IPS-18a (cell line): ENCODE results near the gene EWSR1.

Experiments
- H3K27ac ChIP-seq: one replicate; pipeline ENCODE4 v1.5.1; 2013; ENCODE audit warnings: low read length
- H3K27me3 ChIP-seq: one replicate; pipeline ENCODE4 v1.6.1; 2013; ENCODE audit warnings: mild to moderate bottlenecking, low read length; ENCODE audit not compliant: control insufficient read depth, insufficient read depth
- H3K36me3 ChIP-seq: one replicate; pipeline ENCODE4 v1.6.1; 2013; ENCODE audit warnings: low read depth, low read length; ENCODE audit not compliant: control insufficient read depth
- H3K4me1 ChIP-seq: one replicate; pipeline ENCODE4 v1.6.1; 2013; ENCODE audit warnings: low read depth, low read length; ENCODE audit not compliant: control insufficient read depth
- H3K4me3 ChIP-seq: one replicate; pipeline ENCODE4 v1.5.1; 2013; ENCODE audit warnings: low read length
- H3K9ac ChIP-seq: one replicate; pipeline ENCODE4 v1.6.1; 2013; ENCODE audit warnings: mild to moderate bottlenecking, low read length, moderate library complexity
- H3K9me3 ChIP-seq: one replicate; pipeline ENCODE4 v1.6.1; 2013; ENCODE audit warnings: low read depth, low read length; ENCODE audit not compliant: control insufficient read depth

Gene EWSR1

DNA sequence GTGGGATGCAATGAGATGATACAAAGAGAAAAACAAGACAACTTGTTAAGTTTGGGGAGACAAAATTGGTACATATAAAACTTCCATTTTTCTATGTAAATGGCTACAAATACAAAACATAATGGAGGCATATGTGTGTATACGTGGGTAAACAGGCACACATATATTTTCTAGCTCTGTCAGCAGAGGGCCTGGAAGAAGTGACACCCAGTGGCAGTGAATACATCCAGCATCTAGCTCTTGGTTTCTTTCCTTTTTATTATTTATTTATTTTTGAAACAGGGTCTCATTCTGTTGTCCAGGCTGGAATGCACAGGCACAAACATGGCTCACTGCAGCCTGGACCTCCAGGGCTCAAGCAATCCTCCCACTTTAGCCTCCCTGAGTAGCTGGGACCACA is 52.5 kb downstream of the EWSR1 start:
- H3K36me3 ChIP-seq = no peaks in the 10 kb centered on the region

DNA sequence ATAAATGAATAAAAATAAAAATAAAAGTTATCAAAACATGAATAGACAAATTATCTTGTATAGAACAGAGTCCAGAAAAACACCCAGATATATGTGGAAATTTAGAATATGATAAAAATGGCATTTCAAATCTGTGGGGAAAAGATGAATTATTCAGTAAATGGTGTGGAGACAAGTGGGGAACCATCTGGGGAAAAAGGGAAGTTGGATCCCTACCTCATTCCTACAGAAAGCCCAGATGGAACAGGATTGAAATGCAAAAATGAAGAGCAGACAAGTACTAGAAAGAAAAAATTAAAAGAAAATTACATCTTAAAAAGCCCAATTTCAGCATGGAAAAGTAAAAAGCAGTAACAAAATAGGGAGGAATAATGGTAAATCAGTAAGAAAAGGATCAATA is 55.6 kb downstream of the EWSR1 start:
- Histone ChIP-seq H3K4me3 (no peak overlapping the region), H3K9ac (no peak overlapping the region), H3K4me1 (no peaks in the 10 kb centered on the region), H3K27ac (no peak overlapping the region), H3K9me3 (no peaks in the 10 kb centered on the region), H3K36me3 (peaks cover 9% of the 10 kb centered on the region), H3K27me3 (no peaks in the 10 kb centered on the region)

More for the DNA sequence above, 52.5 kb downstream of the EWSR1 start:
- Histone ChIP-seq H3K4me3 (no peak overlapping the region), H3K9ac (no peak overlapping the region), H3K9me3 (no peaks in the 10 kb centered on the region), H3K27me3 (peaks cover 20% of the 10 kb centered on the region), H3K27ac (no peak overlapping the region), H3K4me1 (no peaks in the 10 kb centered on the region)

DNA sequence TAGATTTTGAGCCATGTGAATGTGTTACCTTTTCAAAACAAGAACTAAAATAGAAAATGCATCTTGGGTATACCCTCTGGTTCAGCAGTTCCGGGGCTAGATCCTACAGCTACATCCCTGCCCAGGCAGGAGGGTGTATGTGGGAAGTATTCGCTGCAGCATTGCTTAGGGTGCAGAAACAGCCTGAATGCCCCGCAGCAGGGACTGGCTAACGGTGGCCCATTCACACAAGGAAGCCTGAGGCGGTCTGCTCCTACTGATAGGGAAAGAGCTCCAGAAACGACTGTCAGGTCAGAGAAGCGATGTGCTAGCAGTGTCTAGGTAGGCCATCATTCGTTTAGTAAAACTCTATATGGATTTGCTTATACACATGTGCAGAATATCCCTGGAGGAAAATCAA is 57.3 kb downstream of the EWSR1 start:
- Histone ChIP-seq H3K27ac (no peak overlapping the region), H3K27me3 (no peaks in the 10 kb centered on the region), H3K4me1 (no peaks in the 10 kb centered on the region), H3K9me3 (no peaks in the 10 kb centered on the region), H3K4me3 (no peak overlapping the region), H3K36me3 (peaks cover 21% of the 10 kb centered on the region), H3K9ac (no peak overlapping the region)

DNA sequence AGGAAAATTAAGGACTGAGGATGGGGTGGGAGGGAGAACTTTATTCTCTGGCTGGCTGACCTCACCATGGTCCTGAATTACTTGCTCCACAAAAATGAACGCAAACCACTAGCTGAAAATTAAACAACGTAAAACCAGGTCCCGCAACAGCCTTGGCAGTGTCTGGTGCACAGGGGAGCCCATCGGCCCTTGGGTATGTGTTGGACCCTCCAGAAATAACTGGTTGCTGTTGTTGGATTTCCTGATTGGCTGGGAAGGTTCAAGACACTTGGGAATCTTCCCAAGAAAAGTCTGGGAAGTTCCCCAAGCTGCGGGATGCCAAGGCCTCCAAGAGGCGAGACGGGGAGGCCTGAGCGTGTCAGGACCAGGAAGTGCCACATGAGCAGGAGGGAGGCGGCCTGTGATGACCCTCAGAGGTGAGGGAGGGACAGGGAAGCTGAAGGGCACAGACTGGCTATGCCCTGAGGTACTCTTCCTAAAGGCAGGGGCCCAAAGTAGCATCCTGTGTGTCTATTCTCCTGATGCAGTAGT is 57.8 kb downstream of the EWSR1 start:
- H3K9me3 ChIP-seq = no peaks in the 10 kb centered on the region
- no peak overlapping the region for H3K27ac ChIP-seq
- no peak overlapping the region for H3K9ac ChIP-seq
- peaks cover 23% of the 10 kb centered on the region for H3K36me3 ChIP-seq
- no peaks in the 10 kb centered on the region for H3K4me1 ChIP-seq
- no peaks in the 10 kb centered on the region for H3K27me3 ChIP-seq
- no peak overlapping the region for H3K4me3 ChIP-seq

DNA sequence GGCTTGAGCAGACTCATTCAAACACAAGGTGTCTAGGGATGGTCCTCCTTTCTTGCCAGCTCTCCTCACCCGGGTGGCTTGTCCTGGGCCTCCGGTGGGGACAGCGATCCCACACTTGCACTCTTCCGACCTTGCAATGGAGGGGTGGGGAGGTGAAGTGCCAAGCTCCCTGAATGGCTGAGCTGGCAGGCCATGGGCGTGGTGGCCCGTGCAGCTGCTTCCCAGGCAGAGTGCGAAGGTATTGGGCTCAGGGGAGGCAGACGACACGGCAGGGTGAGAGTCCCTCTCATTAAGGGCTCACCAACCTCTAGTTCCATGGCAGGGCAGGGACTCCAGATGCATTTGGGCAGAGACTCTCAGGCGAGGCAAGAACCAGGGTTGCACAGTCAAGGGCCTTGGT is 58.4 kb downstream of the EWSR1 start:
- no peak overlapping the region for H3K9ac ChIP-seq
- no peak overlapping the region for H3K4me3 ChIP-seq
- no peak overlapping the region for H3K27ac ChIP-seq
- H3K27me3 ChIP-seq = no peaks in the 10 kb centered on the region
- no peaks in the 10 kb centered on the region for H3K4me1 ChIP-seq
- H3K36me3 ChIP-seq = peaks cover 23% of the 10 kb centered on the region
- no peaks in the 10 kb centered on the region for H3K9me3 ChIP-seq

DNA sequence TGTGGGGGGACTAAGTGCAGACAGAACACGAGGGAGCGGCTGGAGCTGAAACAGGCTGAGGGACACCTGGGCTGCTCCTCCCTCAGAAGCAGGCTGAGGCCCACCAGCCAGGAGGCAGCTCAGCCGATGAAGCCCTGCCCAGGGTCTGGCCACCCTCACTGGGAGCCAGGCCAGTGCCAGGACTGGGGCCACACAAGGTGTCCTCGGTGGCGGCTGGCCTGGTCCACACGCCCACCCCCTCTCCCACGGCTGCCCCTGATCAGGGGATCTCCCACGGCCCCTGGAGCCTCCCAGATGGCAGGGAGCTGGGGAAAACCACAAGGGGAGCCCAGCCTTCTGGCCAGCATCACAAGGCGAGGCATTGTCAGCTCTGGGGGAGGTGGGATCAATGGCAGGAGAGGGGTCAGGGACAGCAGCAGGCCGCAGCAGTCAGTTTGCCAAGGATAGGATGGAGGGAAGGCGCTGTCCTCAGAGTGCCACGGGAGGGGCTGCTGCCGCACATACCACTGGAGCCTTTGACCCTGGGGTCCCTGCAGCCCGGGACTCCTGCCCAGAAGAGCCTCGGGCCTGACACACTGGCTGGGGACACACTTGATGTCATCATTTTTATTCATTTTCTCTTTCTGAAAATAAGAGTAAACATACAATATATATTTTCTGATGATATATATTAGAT is 59.2 kb downstream of the EWSR1 start:
- Histone ChIP-seq H3K9ac (no peak overlapping the region), H3K27ac (no peak overlapping the region), H3K27me3 (no peaks in the 10 kb centered on the region), H3K4me1 (no peaks in the 10 kb centered on the region), H3K36me3 (peaks cover 23% of the 10 kb centered on the region), H3K4me3 (no peak overlapping the region), H3K9me3 (no peaks in the 10 kb centered on the region)

DNA sequence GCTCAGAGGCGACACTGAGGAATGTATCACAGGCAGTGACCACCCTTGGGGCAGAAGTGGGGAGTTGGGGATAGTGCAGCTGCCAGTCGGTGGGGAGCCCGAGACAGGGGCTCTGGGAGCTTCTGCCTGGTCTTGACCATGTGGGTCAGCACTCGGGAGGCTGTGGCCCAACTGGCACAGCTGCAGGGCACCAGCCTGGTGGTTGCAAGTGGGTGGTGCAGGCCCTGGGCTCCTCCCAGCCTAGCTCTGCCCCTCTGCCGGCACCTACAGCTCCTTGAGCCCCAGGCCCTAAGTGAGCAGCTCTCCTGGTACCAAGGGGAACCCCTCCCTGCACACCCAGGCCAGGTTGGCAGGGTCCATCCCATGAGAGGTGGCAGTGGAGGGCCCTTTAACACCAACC is 60.0 kb downstream of the EWSR1 start:
- Histone ChIP-seq H3K9ac (no peak overlapping the region), H3K9me3 (no peaks in the 10 kb centered on the region), H3K4me3 (no peak overlapping the region), H3K4me1 (no peaks in the 10 kb centered on the region), H3K27ac (no peak overlapping the region), H3K27me3 (no peaks in the 10 kb centered on the region), H3K36me3 (peaks cover 26% of the 10 kb centered on the region)

DNA sequence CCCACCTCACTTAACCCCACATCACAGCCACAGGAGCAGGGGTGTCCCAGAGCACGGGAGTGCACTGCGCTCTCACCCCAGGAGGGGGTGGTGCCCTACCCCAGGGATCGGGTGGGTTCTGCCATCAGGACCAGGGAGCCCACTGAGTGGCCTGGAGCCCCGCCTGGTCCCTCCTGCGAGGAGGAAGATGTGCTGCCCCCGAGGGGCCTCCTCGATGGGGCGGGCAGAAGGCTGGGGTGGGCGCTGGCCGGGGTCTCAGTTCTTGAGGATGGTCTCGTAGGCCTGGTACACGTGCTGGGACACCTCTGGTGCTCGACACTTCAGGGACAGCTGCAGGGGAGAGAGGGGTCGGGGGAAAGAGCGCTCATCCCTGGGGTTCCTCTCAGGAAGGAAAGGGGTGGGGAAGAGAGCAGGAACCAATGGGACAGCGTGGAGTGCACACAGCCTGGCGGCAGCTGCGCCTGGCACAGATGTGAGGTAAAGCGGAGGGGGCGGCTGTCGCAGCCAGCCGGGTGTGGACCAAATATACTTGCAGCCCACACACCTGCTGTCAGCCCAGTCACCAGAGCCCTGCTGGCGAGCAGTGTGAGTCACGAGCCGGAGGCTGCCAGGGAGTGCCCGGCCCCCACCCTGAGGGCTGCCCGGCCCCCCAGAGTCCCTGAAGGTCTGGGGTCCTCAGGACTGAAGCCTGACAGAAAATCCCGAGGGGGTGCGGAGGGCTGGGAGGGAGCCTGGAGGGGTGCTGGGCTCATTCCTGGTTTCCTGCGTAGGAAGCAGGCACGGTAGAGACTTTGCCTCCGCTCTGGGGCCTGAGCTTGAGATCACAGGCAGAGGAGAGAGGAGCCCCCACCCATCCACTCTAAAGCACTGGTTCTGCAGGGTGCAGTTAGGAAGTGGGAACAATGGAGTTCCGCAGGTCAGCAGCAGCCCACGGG is 60.8 kb downstream of the EWSR1 start:
- Histone ChIP-seq H3K9me3 (no peaks in the 10 kb centered on the region), H3K27ac (no peak overlapping the region), H3K36me3 (peaks cover 27% of the 10 kb centered on the region), H3K4me1 (no peaks in the 10 kb centered on the region), H3K9ac (no peak overlapping the region), H3K27me3 (no peaks in the 10 kb centered on the region), H3K4me3 (no peak overlapping the region)

DNA sequence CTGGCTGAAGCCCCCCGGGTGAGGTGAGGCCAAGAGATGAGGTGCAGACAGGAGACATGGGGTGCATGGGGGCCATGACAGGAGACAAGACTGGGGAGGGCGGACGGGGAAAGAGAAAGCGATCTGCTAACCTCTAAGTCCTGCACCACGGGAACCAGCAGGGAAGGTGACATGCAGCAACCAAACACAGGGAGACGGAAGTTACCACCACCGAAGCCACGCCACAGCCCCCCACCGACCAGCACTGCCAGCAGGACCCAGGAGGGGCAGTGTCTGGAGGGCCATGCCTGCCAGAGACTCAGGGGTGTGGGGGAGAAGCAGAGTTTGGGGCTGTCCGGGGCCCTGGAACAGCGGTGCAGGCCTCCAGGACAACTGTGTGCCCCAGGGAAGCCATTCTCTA is 61.5 kb downstream of the EWSR1 start:
- H3K9ac ChIP-seq = no peak overlapping the region
- H3K27me3 ChIP-seq = no peaks in the 10 kb centered on the region

DNA sequence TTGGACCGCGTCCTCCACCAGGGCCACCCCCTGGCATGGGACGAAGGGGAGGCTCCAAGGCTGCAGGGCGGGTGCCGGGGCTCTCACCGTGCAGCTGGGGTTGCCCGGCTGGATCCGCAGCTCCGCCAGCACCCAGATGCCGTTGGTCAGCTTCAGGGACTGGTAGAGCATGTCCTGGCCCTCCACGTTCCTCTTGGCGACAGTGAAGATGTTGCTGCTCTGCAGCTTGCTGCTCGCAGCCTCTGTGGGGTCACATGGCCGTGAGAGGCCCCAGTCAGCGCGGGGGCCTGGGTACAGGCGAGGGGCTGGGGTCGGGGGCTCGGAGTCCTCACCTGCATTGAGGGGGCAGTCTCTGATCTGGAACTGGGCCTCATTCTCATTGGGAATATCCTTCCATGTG is 62.2 kb downstream of the EWSR1 start:
- no peak overlapping the region for H3K27ac ChIP-seq
- H3K9me3 ChIP-seq = no peaks in the 10 kb centered on the region
- H3K4me3 ChIP-seq = no peak overlapping the region
- no peaks in the 10 kb centered on the region for H3K27me3 ChIP-seq
- H3K9ac ChIP-seq = no peak overlapping the region
- no peaks in the 10 kb centered on the region for H3K4me1 ChIP-seq
- H3K36me3 ChIP-seq = peaks cover 27% of the 10 kb centered on the region

More for the DNA sequence above, 61.5 kb downstream of the EWSR1 start:
- Histone ChIP-seq H3K9me3 (no peaks in the 10 kb centered on the region), H3K4me3 (no peak overlapping the region), H3K4me1 (no peaks in the 10 kb centered on the region), H3K27ac (no peak overlapping the region), H3K36me3 (peaks cover 27% of the 10 kb centered on the region)

DNA sequence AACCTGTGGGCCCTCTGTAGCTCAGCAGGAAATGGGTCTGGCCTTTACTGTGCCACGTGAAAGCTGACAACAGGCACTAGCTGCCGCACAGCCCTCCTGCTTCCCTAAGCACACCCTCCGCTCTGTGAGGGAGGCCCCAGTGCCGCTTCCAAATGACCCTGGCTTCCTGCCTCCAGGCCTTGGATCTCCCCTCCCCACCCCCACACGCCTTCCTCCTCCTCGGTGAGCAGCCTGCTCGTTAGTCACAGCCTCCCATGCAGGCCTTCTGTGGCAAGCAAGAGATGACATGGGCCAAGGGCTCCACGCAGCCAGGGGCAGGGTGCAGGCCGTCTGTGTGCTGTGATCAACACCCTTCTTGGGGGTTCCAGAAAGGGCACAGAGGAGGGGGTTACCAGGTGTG is 62.7 kb downstream of the EWSR1 start:
- Histone ChIP-seq H3K27ac (no peak overlapping the region), H3K4me3 (no peak overlapping the region), H3K27me3 (no peaks in the 10 kb centered on the region), H3K4me1 (no peaks in the 10 kb centered on the region), H3K9ac (no peak overlapping the region), H3K9me3 (no peaks in the 10 kb centered on the region), H3K36me3 (peaks cover 27% of the 10 kb centered on the region)
